Left lung (tissue), 10 donors: ENCODE measurements around the gene ENTPD1. TPM values are rescaled to one million over a fixed set of nuclear protein-coding genes. Genes with fewer than 3 reads are reported as not detected.

Source experiments
- ATAC-seq: fragments of 200-7000 bp; cut with Tn5 transposase; one replicate; pipeline ENCODE4 v1.9.1; 2020; ENCODE audit warnings: moderate library complexity
- DNase-seq, 4 donors: peaks; one replicate each; pipeline ENCODE4 v3.0.0-alpha.2; 2013 to 2020
- H3K27ac ChIP-seq, 2 donors: fragments of 200-600 bp; sonication (generic) in 1 of 2; one replicate each; pipeline versions ENCODE4 v1.5.0 to v1.8.0; 2020 to 2021
- H3K27me3 ChIP-seq, 2 donors: fragments of 200-600 bp; sonication (generic) in 1 of 2; one replicate each; pipeline versions ENCODE4 v1.5.0 to v1.8.0; 2020 to 2021
- H3K36me3 ChIP-seq, 2 donors: fragments of 200-600 bp; sonication (generic) in 1 of 2; one replicate each; pipeline versions ENCODE4 v1.5.0 to v1.8.0; 2020 to 2021
- H3K4me1 ChIP-seq, 2 donors: fragments of 200-600 bp; one replicate each; pipeline ENCODE4 v1.8.0; 2021
- H3K4me3 ChIP-seq, 2 donors: fragments of 200-600 bp; sonication (generic) in 1 of 2; one replicate each; pipeline versions ENCODE4 v1.5.0 to v1.8.0; 2020 to 2021; ENCODE audit warnings: mild to moderate bottlenecking in 1 of 2
- H3K9me3 ChIP-seq, 2 donors: fragments of 200-600 bp; sonication (generic) in 1 of 2; one replicate each; pipeline versions ENCODE4 v1.5.0 to v1.8.0; 2020 to 2021
- intact Hi-C, 2 donors: fragments of 100-400 bp; cut with DNase I; formaldehyde crosslinking; loops; one replicate each; pipeline versions ENCODE4 v1.11.2 to v1.14.2; 2022
- polyA plus RNA-seq, 6 donors: library from polyadenylated mRNA; unstranded; fragments of 120-200 nt; gene quantifications; one replicate each; pipeline ENCODE4 v1.2.1, GENCODE V29; 2013; ENCODE audit not compliant: insufficient read length in 6 of 6
- total RNA-seq, 2 donors: library from RNA; stranded (reverse); fragmentation: NEBNext Ultra II Directional; extraction: Animal tissue kit (Norgen Biotek cat#: 25700); gene quantifications; one replicate each; pipeline ENCODE4 v1.2.1, GENCODE V29; 2021
- TF ChIP-seq, protein P1 (sequence below), 2 donors: fragments of 200-600 bp; sonication (generic) in 1 of 2; IDR thresholded peaks; one replicate each; pipeline versions ENCODE4 v1.5.0 to v1.8.0; 2021; ENCODE audit warnings: antibody characterized with exemption in 2 of 2
- donor health status: DM: no; HTN: yes; CAD: no.
- donor health status: DM: no; HTN: no; CAD: no.

Gene ENTPD1
- total and polyA plus RNA-seq, 8 donors = 20.2 to 37.6 (median 24.5) TPM

DNA sequence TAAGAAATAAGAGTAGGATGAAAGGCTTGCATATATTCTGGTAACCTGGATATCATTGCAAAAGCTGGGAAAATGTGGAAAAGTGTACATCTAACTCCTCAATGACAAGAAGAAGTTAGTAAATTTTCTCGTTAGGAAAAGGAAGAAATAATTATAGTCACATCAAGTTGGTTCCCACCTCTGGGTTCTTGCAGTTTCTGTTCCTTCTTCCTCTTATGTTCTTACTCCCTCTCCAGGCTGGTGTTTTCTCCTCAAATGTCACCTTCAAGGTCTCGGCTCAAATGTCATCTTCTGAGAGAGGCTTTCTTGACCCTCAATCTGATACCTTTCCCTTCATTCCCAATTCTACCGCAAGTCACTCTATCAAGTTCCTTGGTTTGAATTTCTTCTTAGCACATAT lies 64.4 kb downstream of the ENTPD1 start:
- Histone ChIP-seq H3K9me3 (peaks cover 0 to 2% of the 10 kb centered on the region in 2 donors), H3K4me3 (no peak overlapping the region), H3K36me3 (peaks cover 0 to 5% of the 10 kb centered on the region in 2 donors), H3K27ac (peak overlapping the region; percentile 16 to 74), H3K27me3 (no peaks in the 10 kb centered on the region), H3K4me1 (peaks cover 5 to 37% of the 10 kb centered on the region in 2 donors)
- TF ChIP-seq, protein P1, sequence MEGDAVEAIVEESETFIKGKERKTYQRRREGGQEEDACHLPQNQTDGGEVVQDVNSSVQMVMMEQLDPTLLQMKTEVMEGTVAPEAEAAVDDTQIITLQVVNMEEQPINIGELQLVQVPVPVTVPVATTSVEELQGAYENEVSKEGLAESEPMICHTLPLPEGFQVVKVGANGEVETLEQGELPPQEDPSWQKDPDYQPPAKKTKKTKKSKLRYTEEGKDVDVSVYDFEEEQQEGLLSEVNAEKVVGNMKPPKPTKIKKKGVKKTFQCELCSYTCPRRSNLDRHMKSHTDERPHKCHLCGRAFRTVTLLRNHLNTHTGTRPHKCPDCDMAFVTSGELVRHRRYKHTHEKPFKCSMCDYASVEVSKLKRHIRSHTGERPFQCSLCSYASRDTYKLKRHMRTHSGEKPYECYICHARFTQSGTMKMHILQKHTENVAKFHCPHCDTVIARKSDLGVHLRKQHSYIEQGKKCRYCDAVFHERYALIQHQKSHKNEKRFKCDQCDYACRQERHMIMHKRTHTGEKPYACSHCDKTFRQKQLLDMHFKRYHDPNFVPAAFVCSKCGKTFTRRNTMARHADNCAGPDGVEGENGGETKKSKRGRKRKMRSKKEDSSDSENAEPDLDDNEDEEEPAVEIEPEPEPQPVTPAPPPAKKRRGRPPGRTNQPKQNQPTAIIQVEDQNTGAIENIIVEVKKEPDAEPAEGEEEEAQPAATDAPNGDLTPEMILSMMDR (IDR thresholded peaks at IDR 0.05) = no peak
- ATAC-seq (no peak), DNase-seq (no peak)
- intact Hi-C loops = no loop called here

DNA sequence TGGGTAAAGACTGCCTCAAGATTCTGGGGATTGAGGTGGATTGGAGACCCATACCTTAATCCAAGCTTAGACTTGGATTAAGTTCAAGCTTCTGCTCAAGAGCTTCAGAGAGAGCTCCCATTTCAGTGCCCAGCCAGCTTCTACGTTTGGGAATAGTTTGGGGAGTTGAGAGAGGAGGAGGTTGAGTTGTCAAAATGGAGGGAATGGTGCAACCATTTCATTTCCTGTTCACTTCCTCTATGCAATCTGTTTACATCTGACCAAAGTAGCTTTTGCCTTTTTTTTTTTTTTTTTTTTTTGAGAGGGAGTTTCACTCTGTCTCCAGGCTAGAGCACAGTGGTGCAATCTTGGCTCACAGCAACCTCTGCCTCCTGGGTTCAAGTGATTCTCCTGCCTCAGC lies 65.8 kb downstream of the ENTPD1 start:
- Histone ChIP-seq H3K27me3 (no peaks in the 10 kb centered on the region), H3K4me3 (no peak overlapping the region), H3K9me3 (no peaks in the 10 kb centered on the region), H3K4me1 (peaks cover 5 to 34% of the 10 kb centered on the region in 2 donors), H3K27ac (peak overlapping the region in 1 of 2 donors; percentile 74), H3K36me3 (peaks cover 0 to 15% of the 10 kb centered on the region in 2 donors)
- intact Hi-C loops = no loop called here
- no peak for ATAC-seq
- no peak for DNase-seq
- TF ChIP-seq, protein P1 (IDR thresholded peaks at IDR 0.05) = no peak

DNA sequence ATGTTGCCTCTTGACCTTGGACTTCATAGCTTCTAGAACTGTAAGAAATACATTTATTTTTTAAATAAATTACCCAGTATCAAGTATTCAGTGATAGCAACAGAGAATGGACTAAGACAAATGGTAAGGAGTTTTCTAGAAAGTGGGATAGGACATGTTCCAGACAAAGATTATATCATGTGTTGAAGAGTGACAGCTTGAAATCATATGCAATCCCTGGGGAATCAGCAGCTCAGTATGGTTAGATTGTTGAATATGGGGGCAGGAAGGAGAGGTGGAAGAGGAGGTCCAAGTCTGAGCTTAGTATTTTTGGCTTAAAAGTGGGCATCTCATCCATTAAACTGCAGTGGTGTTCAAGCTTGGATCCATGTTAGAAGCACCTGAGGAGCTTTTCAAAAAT lies 74.1 kb downstream of the ENTPD1 start:
- Histone ChIP-seq H3K9me3 (no peaks in the 10 kb centered on the region), H3K4me3 (no peak overlapping the region), H3K27me3 (no peaks in the 10 kb centered on the region), H3K27ac (no peak overlapping the region), H3K4me1 (no peaks in the 10 kb centered on the region), H3K36me3 (peaks cover 0 to 10% of the 10 kb centered on the region in 2 donors)
- TF ChIP-seq, protein P1 (IDR thresholded peaks at IDR 0.05) = no peak
- intact Hi-C loops = no loop called here
- DNase-seq (no peak), ATAC-seq (no peak)

DNA sequence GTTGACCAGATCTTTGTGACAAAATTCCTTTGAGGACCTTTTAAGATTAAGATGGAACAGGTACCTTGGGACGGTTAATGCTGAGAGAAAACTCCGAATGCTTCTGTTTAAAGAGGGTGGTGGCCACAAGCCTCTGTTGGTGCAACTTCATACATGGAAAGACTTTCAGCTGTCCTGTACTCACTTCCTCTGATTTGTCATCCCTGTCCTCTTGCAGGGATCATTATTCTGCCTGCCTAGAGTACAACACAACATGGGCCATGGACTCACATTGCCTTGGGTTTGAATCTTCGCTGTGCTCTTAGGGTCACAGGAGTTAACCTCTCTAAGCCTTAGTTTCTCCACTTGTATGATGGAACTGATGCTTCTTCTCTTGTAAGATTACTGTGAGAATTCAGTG lies 75.1 kb downstream of the ENTPD1 start:
- DNase-seq (no peak), ATAC-seq (no peak)
- Histone ChIP-seq H3K27ac (peak overlapping the region in 1 of 2 donors; percentile 45), H3K4me3 (no peak overlapping the region), H3K36me3 (peaks cover 0 to 4% of the 10 kb centered on the region in 2 donors), H3K9me3 (no peaks in the 10 kb centered on the region), H3K4me1 (no peaks in the 10 kb centered on the region), H3K27me3 (no peaks in the 10 kb centered on the region)
- intact Hi-C loops = no loop called here
- TF ChIP-seq, protein P1 (IDR thresholded peaks at IDR 0.05) = no peak

DNA sequence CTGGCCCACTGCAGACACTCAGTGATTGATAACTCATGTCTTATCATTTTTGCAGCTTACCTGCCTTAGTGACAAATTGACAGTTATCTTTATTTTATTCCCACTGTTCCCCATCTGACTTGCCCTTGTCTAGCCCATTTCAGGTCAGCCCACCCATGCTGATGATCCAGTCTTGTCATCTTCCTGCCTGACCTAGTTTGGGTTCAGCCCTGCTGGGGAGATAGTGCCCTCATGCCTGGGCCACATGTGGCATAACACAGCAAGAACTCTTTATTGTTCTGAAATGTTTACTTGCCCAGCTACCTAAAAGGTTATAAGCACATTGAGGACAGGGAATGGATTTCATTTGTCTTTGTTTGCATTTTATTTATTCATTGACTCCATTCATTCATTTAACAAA lies 75.6 kb downstream of the ENTPD1 start:
- intact Hi-C loops = no loop called here
- DNase-seq (no peak), ATAC-seq (no peak)
- no peaks in the 10 kb centered on the region for H3K27me3 ChIP-seq
- no peaks in the 10 kb centered on the region for H3K9me3 ChIP-seq
- no peaks in the 10 kb centered on the region for H3K36me3 ChIP-seq
- TF ChIP-seq, protein P1 (IDR thresholded peaks at IDR 0.05) = no peak
- no peak overlapping the region for H3K4me3 ChIP-seq
- H3K27ac ChIP-seq = peak overlapping the region in 1 of 2 donors; percentile 45
- no peaks in the 10 kb centered on the region for H3K4me1 ChIP-seq
